Measurements from ENCODE around the gene PROKR1.

The PROKR1 gene

GRCh38 chr2:68693951-68694350, 50.6 kb downstream of the PROKR1 start:
- H3K4me3 ChIP-seq (ENCODE audit: low read length, poor library complexity, severe bottlenecking): no peak overlapping the region
- no peak overlapping the region for H3K9ac ChIP-seq (ENCODE audit: low read depth, low read length, poor library complexity, severe bottlenecking)
- H3K36me3 ChIP-seq (ENCODE audit: insufficient read depth, low read length): no peaks in the 10 kb centered on the region
- no peak overlapping the region for H3K4me2 ChIP-seq (ENCODE audit: low read depth, low read length, poor library complexity, severe bottlenecking)
- no peaks in the 10 kb centered on the region for H3F3A ChIP-seq (ENCODE audit: low read depth)
- H3K27me3 ChIP-seq (ENCODE audit: insufficient read depth, low read length, poor library complexity, severe bottlenecking): no peaks in the 10 kb centered on the region
- H3K79me2 ChIP-seq (ENCODE audit: insufficient read depth, low read length): no peaks in the 10 kb centered on the region
- no peaks in the 10 kb centered on the region for H4K20me1 ChIP-seq (ENCODE audit: insufficient read depth, low read length, poor library complexity, severe bottlenecking)
- no peak overlapping the region for H2AFZ ChIP-seq (ENCODE audit: low read length)
- H3K9me2 ChIP-seq (replicated peaks; ENCODE audit: low read depth, low read length): no peaks in the 10 kb centered on the region
- peaks cover 10% of the 10 kb centered on the region for H3K4me1 ChIP-seq (ENCODE audit: insufficient read depth, low read length, poor library complexity, severe bottlenecking)
- TF ChIP-seq EZH2phosphoT487 (IDR thresholded peaks at IDR 0.05; ENCODE audit: borderline replicate concordance) (no peak), CTCF (conservative IDR thresholded peaks at IDR 0.05; ENCODE audit: low read length) (no peak)
- H3K9me3 ChIP-seq (ENCODE audit: insufficient read depth, low read depth, low read length): no peaks in the 10 kb centered on the region

- no peaks in the 10 kb centered on the region for H3K79me2 ChIP-seq (ENCODE audit: insufficient read depth, low read length)
- no peak overlapping the region for H3K4me3 ChIP-seq (ENCODE audit: low read length, poor library complexity, severe bottlenecking)
- H3K9me2 ChIP-seq (replicated peaks; ENCODE audit: low read depth, low read length): no peaks in the 10 kb centered on the region
- no peaks in the 10 kb centered on the region for H4K20me1 ChIP-seq (ENCODE audit: insufficient read depth, low read length, poor library complexity, severe bottlenecking)
- no peaks in the 10 kb centered on the region for H3K36me3 ChIP-seq (ENCODE audit: insufficient read depth, low read length)
- no peak overlapping the region for H3K4me2 ChIP-seq (ENCODE audit: low read depth, low read length, poor library complexity, severe bottlenecking)
- no peaks in the 10 kb centered on the region for H3K4me1 ChIP-seq (ENCODE audit: insufficient read depth, low read length, poor library complexity, severe bottlenecking)
- no peaks in the 10 kb centered on the region for H3F3A ChIP-seq (ENCODE audit: low read depth)
- no peaks in the 10 kb centered on the region for H3K27me3 ChIP-seq (ENCODE audit: insufficient read depth, low read length, poor library complexity, severe bottlenecking)
- H3K9ac ChIP-seq (ENCODE audit: low read depth, low read length, poor library complexity, severe bottlenecking): no peak overlapping the region
- TF ChIP-seq EZH2phosphoT487 (IDR thresholded peaks at IDR 0.05; ENCODE audit: borderline replicate concordance) (no peak), CTCF (conservative IDR thresholded peaks at IDR 0.05; ENCODE audit: low read length) (no peak)
- H2AFZ ChIP-seq (ENCODE audit: low read length): no peak overlapping the region
- no peaks in the 10 kb centered on the region for H3K9me3 ChIP-seq (ENCODE audit: insufficient read depth, low read depth, low read length)
Observed at GRCh38 chr2:68695971-68696370, 52.6 kb downstream of the PROKR1 start.

- TF ChIP-seq EZH2phosphoT487 (IDR thresholded peaks at IDR 0.05; ENCODE audit: borderline replicate concordance) (no peak), CTCF (conservative IDR thresholded peaks at IDR 0.05; ENCODE audit: low read length) (no peak)
- Histone ChIP-seq H3K4me2 (ENCODE audit: low read depth, low read length, poor library complexity, severe bottlenecking) (no peak overlapping the region), H3F3A (ENCODE audit: low read depth) (no peaks in the 10 kb centered on the region), H3K9me3 (ENCODE audit: insufficient read depth, low read depth, low read length) (no peaks in the 10 kb centered on the region), H4K20me1 (ENCODE audit: insufficient read depth, low read length, poor library complexity, severe bottlenecking) (no peaks in the 10 kb centered on the region), H3K9me2 (replicated peaks; ENCODE audit: low read depth, low read length) (no peaks in the 10 kb centered on the region), H3K4me3 (ENCODE audit: low read length, poor library complexity, severe bottlenecking) (no peak overlapping the region), H3K9ac (ENCODE audit: low read depth, low read length, poor library complexity, severe bottlenecking) (no peak overlapping the region), H3K79me2 (ENCODE audit: insufficient read depth, low read length) (no peaks in the 10 kb centered on the region), H3K27me3 (ENCODE audit: insufficient read depth, low read length, poor library complexity, severe bottlenecking) (no peaks in the 10 kb centered on the region), H3K36me3 (ENCODE audit: insufficient read depth, low read length) (no peaks in the 10 kb centered on the region), H2AFZ (ENCODE audit: low read length) (no peak overlapping the region), H3K4me1 (ENCODE audit: insufficient read depth, low read length, poor library complexity, severe bottlenecking) (no peaks in the 10 kb centered on the region)
Observed at GRCh38 chr2:68696554-68696953, 53.2 kb downstream of the PROKR1 start.

Measured in Loucy (cell line).